Endodermal cell (in vitro differentiated cells): ENCODE data around the gene CUEDC1. TPM values are rescaled to one million over a fixed set of nuclear protein-coding genes. Genes with fewer than 3 reads are reported as not detected.

ENCODE experiments used
- DNase-seq: peaks from one replicate; pipeline ENCODE4 v3.0.0-alpha.2; 2017
- H3K27ac ChIP-seq: 2 replicates; pipeline ENCODE4 v1.5.1; 2013; ENCODE audit warnings: mild to moderate bottlenecking, low read depth, low read length, moderate library complexity
- H3K27me3 ChIP-seq: 2 replicates; pipeline ENCODE4 v1.6.1; 2013; ENCODE audit warnings: mild to moderate bottlenecking, low read length, moderate library complexity; ENCODE audit not compliant: insufficient read depth, control insufficient read depth, poor library complexity, severe bottlenecking
- H3K36me3 ChIP-seq: 2 replicates; pipeline ENCODE4 v1.7.0; 2013; ENCODE audit warnings: mild to moderate bottlenecking, low read length, moderate library complexity; ENCODE audit not compliant: control insufficient read depth, insufficient read depth
- H3K4me1 ChIP-seq: one replicate; pipeline ENCODE4 v1.7.0; 2013; ENCODE audit warnings: low read length; ENCODE audit not compliant: control insufficient read depth, insufficient read depth
- H3K4me3 ChIP-seq: 2 replicates; pipeline ENCODE4 v1.5.1; 2013; ENCODE audit warnings: mild to moderate bottlenecking, low read length, moderate library complexity
- H3K9ac ChIP-seq: 2 replicates; pipeline ENCODE4 v1.6.1; 2013; ENCODE audit warnings: mild to moderate bottlenecking, low read length, moderate library complexity; ENCODE audit not compliant: poor library complexity, severe bottlenecking; ENCODE audit errors: extremely low read depth
- H3K9me3 ChIP-seq: 2 replicates; pipeline ENCODE4 v1.6.1; 2013; ENCODE audit warnings: mild to moderate bottlenecking, low read length, moderate library complexity; ENCODE audit not compliant: control insufficient read depth
- H3K27ac Mint-ChIP-seq: 2 replicates; pipeline ENCODE4 v1.8.0; 2020; ENCODE audit warnings: mixed read lengths
- H3K27me3 Mint-ChIP-seq: 2 replicates; pipeline ENCODE4 v1.8.0; 2021; ENCODE audit warnings: mild to moderate bottlenecking, mixed read lengths; ENCODE audit not compliant: insufficient read depth
- H3K36me3 Mint-ChIP-seq: 2 replicates; pipeline ENCODE4 v1.8.0; 2020; ENCODE audit warnings: low read depth, mixed read lengths
- H3K4me1 Mint-ChIP-seq: 2 replicates; pipeline ENCODE4 v1.8.0; 2020; ENCODE audit warnings: mixed read lengths
- H3K4me3 Mint-ChIP-seq: 2 replicates; pipeline ENCODE4 v1.8.0; 2020; ENCODE audit warnings: mild to moderate bottlenecking, moderate library complexity, mixed read lengths
- H3K9me3 Mint-ChIP-seq: 2 replicates; pipeline ENCODE4 v1.8.0; 2020; ENCODE audit warnings: mild to moderate bottlenecking, mixed read lengths
- CTCF ChIP-seq: fragments of 200-600 bp; sonication (generic); conservative IDR thresholded peaks from 2 replicates; pipeline ENCODE4 v1.5.0; 2021; ENCODE audit warnings: antibody characterized with exemption, mild to moderate bottlenecking
- WGBS, 2 experiments: methylation state at CpG; one replicate each; pipeline versions ENCODE4 v1.1.5 to v1.1.7; 2013; ENCODE audit warnings: missing lambda C conversion rate in 2 of 2, mixed read lengths in 1 of 2; ENCODE audit not compliant: insufficient coverage in 1 of 2, insufficient read length in 1 of 2; 5-methylcytosine and 5-hydroxymethylcytosine counted together
- total RNA-seq, 2 donors: library from RNA; stranded (reverse); fragmentation: NEBNext Ultra II Directional in 1 of 2; extraction: Animal tissue kit (Norgen Biotek cat#: 25700) in 1 of 2; gene quantifications; 2 replicates in 1 of 2; 3 replicates in 1 of 2; pipeline ENCODE4 v1.2.1, GENCODE V29; 2021

CUEDC1 gene
- total RNA-seq, 2 donors from 2014 or later = 11.0 to 18.7 TPM

DNA sequence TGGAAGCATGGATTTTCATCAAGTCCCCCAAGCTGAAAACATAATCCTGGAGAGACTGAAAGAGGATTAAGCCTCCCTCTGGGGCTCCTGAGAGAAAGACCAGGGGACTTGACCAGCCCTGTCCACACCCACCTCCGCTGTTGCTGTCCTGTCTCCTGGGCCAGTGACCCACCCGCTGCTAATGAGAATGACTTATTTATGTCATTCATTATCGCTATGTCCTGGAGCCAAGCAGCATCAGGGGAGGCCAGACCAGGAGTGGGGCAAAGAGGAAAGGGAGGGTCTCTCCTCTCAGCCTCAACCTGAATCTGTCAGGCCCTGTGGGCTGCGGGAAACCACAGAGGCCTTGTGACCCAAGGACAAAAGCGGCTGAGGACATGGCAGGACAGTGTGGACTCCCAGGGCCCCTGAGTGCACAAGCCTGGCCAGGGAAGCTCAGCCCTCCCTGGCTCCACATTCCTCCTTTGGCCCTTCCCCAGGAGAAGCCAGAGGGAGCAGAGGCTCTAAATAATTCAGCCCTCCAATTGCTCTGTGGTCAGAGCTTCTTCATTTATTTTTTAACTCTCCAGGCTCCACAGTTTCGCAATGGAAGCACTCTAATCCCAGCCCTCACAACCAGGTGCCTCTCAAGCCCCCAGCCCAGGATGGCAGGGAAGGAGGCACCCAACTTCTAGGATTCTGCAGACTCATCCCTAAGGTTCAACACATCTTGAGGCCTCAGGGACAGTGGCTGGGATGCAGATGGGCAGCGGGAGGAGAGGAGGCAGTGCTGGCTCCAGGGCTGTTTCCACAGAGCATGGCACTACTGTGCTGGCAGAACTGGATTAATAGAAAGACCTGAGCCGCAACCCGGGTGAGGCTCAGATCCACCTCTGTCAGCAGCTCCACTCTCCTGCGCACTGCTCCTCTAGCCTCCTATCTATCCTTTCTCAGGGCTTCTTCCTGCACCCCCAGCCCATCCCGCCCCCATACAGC is 19.1 kb downstream of the CUEDC1 start:
- Histone ChIP-seq H3K27ac (peak overlapping the region; percentile 100), H3K27me3 (no peaks in the 10 kb centered on the region), H3K4me3 (no peak overlapping the region), H3K9ac (peak overlapping the region; percentile 53), H3K36me3 (no peaks in the 10 kb centered on the region), H3K9me3 (no peaks in the 10 kb centered on the region), H3K4me1 (peaks cover 13% of the 10 kb centered on the region)
- no peak for TF ChIP-seq CTCF
- Mint-ChIP-seq H3K36me3 (no peaks in the 10 kb centered on the region), H3K27ac (peak overlapping the region; percentile 72), H3K27me3 (peaks cover 7% of the 10 kb centered on the region), H3K4me3 (no peak overlapping the region), H3K9me3 (no peaks in the 10 kb centered on the region), H3K4me1 (peaks cover 22% of the 10 kb centered on the region)
- peak; percentile 88 for DNase-seq
- 66 to 72% methylated on average over 7 to 11 of the region's 11 CpGs for WGBS, 2 experiments

- Mint-ChIP-seq H3K4me3 (no peak overlapping the region), H3K27me3 (peaks cover 8% of the 10 kb centered on the region), H3K9me3 (no peaks in the 10 kb centered on the region), H3K36me3 (no peaks in the 10 kb centered on the region), H3K27ac (no peak overlapping the region), H3K4me1 (peaks cover 56% of the 10 kb centered on the region)
- H3K9me3 ChIP-seq = no peaks in the 10 kb centered on the region
- WGBS, 2 experiments = 85 to 90% methylated on average over 12 of the region's 12 CpGs
- TF ChIP-seq CTCF = no peak
- H3K9ac ChIP-seq = no peak overlapping the region
- H3K27me3 ChIP-seq = no peaks in the 10 kb centered on the region
- peak overlapping the region; percentile 74 for H3K27ac ChIP-seq
- no peak overlapping the region for H3K4me3 ChIP-seq
- DNase-seq = no peak
- H3K4me1 ChIP-seq = peaks cover 20% of the 10 kb centered on the region
- H3K36me3 ChIP-seq = no peaks in the 10 kb centered on the region
These were observed 23.6 kb downstream of the CUEDC1 start for GRCh38 chr17:57931488-57932137.

DNA sequence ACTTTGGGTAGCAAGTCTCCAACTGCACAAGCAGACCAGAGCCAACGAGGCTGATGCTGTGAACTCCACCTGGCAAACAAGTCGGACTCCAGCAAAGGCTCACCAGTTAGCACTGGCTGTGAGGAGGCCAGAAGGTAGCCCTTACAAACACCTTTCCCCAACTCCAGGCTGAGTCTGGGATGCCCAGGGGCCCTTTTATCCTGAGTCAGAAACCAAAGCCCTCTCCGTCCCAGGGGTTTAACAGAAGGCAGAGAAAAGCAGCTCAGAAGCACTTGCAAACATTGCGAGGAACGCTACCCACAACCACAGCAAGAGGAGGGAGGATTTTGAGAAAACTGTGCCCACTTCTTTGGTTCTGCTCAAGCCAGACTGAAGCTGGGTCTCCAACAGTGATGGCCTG is 25.0 kb downstream of the CUEDC1 start:
- H3K36me3 Mint-ChIP-seq = no peaks in the 10 kb centered on the region
- no peak overlapping the region for H3K9ac ChIP-seq
- H3K4me3 ChIP-seq = no peak overlapping the region
- peaks cover 53% of the 10 kb centered on the region for H3K4me1 Mint-ChIP-seq
- H3K4me1 ChIP-seq = peaks cover 13% of the 10 kb centered on the region
- no peak for DNase-seq
- no peak overlapping the region for H3K4me3 Mint-ChIP-seq
- peaks cover 8% of the 10 kb centered on the region for H3K27me3 Mint-ChIP-seq
- H3K27me3 ChIP-seq = no peaks in the 10 kb centered on the region
- H3K9me3 ChIP-seq = no peaks in the 10 kb centered on the region
- 93 to 97% methylated on average over 2 to 5 of the region's 5 CpGs for WGBS, 2 experiments
- H3K27ac Mint-ChIP-seq = no peak overlapping the region
- peak overlapping the region; percentile 14 for H3K27ac ChIP-seq
- H3K9me3 Mint-ChIP-seq = no peaks in the 10 kb centered on the region
- H3K36me3 ChIP-seq = no peaks in the 10 kb centered on the region
- TF ChIP-seq CTCF = no peak
